Measurements from ENCODE around the gene REG3G.

GRCh38 chr2:78978340-78978739, 47.2 kb upstream of the REG3G start:
- TF ChIP-seq TOX (CRISPR knock-in tag; IDR thresholded peaks at IDR 0.05; ENCODE audit: borderline replicate concordance), result no peak
- no peak for TF ChIP-seq PATZ1 (CRISPR knock-in tag; IDR thresholded peaks at IDR 0.05; ENCODE audit: borderline replicate concordance)
